Measurements from ENCODE around the gene AHNAK2. TPM values are rescaled to one million over a fixed set of nuclear protein-coding genes. Genes with fewer than 3 reads are reported as not detected.

AHNAK2 gene
- total and polyA plus RNA-seq, 2 experiments from 2014 or later: 38.3 to 58.0 TPM

DNA sequence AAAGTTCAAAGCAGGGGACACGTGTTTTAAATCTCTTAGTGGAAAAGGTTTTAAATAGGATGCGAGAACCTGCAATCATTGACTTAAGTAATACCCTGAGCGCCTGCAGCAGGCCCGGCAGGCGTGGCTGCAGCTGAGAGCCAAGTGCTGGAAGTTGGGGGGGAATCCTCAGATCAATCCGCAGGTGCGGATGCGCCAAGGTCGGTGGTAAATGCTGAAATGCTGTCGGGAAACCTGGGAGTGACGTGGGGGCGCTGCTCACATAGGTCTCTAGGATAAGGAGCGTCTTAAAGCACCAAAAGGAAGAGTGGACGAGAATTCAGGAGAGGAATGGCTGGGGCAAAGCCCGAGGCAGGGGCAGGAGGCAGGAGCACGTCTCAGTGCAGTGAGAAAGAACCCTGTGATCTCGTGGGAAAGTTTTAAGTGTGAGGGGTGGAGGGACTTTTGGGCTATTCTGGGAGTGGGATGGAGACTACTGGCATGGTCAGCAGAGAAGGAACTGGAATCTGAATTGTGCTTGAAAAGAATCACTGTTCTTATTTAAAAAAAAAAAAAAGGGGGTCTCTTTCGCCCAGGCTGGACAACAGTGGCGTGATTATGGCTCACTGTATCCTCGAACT is 43.6 kb upstream of the AHNAK2 start:
- Histone ChIP-seq H3F3A (ENCODE audit: insufficient read depth) (peaks cover 52% of the 10 kb centered on the region), H2AFZ (peak overlapping the region; percentile 81), H3K27me3 (replicated peaks; ENCODE audit: insufficient read depth) (no peaks in the 10 kb centered on the region), H3K9ac (peak overlapping the region; percentile 94), H3K27ac (peak overlapping the region; percentile 94), H3K4me2 (ENCODE audit: unreplicated experiment) (peak overlapping the region; percentile 96), H3K4me1 (ENCODE audit: insufficient read depth) (peaks cover 41% of the 10 kb centered on the region), H3K4me3 (peak overlapping the region; percentile 97), H3K79me2 (ENCODE audit: insufficient read depth) (peaks cover 53% of the 10 kb centered on the region), H3K9me2 (ENCODE audit: insufficient read depth) (no peaks in the 10 kb centered on the region), H3K36me3 (ENCODE audit: low read depth) (no peaks in the 10 kb centered on the region), H3K9me3 (ENCODE audit: low read depth) (no peaks in the 10 kb centered on the region), H4K20me1 (ENCODE audit: insufficient read depth) (no peaks in the 10 kb centered on the region)
- in situ Hi-C loops (cut with MboI): no loop called here
- peak; percentile 50 for DNase-seq
- no peak for TF ChIP-seq EZH2 (IDR thresholded peaks at IDR 0.05; ENCODE audit: insufficient read depth, poor library complexity, severe bottlenecking)
- TF ChIP-seq EZH2phosphoT487 (IDR thresholded peaks at IDR 0.05; ENCODE audit: insufficient read depth, low read depth): no peak
- WGBS, 2 experiments (ENCODE audit: low coverage in 1 of 2, low lambda C conversion rate in 2 of 2, missing lambda C conversion rate in 2 of 2): 11 to 13% methylated on average over 20 of the region's 20 CpGs

DNA sequence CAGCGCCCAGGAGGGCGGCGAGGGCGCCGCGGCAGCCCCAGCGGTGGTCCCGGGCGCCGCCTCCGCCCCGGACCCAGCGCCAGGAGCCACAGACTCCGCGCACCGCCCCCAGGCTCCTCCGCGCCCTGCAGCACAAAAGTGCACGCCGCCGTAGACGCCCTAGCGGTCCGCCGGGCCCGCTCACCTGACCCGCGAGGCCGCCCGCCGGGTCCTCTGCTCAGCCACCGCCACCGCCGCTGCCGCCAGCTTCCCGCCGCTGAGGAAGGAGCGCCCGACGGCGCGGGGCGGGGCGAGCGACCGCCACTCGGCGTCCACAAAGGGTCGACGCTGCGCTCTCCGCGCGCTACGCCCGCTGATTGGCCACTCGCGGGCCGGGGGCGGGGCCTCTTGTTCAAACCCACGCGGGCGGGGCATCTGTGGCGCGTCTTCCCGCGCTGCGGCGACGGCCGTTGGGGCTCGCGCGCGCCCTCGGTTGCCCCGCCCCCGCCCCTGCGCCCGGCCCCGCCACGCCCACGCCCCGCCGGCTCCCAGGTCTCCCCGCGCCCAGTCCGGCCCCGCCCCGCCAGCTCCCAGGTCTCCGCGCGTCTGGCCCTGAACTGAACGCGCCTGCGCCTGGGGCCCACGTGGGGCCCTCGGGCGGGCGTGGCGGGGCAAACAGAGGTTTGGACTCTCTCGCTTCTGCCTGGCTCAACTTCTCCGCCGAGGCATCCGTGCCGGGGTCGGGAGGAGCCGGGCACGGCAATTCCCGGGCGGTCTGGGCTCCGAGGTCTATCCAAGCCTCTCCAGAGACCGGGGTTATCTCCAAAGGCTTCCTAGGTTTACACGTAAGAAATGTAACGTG is 42.9 kb upstream of the AHNAK2 start, which contains the start of gene CDCA4:
TSS of gene CDCA4 (minus strand) at position 269 of the 841 bp plus-strand sequence. CDS start 9,154 bp downstream, outside the sequence.
- Histone ChIP-seq H4K20me1 (ENCODE audit: insufficient read depth) (no peaks in the 10 kb centered on the region), H3K9ac (peak within 1 kb of the TSS; percentile 94), H3K4me2 (ENCODE audit: unreplicated experiment) (peak within 1 kb of the TSS; percentile 96), H3K27me3 (replicated peaks; ENCODE audit: insufficient read depth) (no peaks in the 10 kb centered on the region), H3K9me3 (ENCODE audit: low read depth) (no peaks in the 10 kb centered on the region), H2AFZ (peak within 1 kb of the TSS; percentile 81), H3K9me2 (ENCODE audit: insufficient read depth) (no peaks in the 10 kb centered on the region), H3K4me3 (peak within 1 kb of the TSS; percentile 97), H3K4me1 (ENCODE audit: insufficient read depth) (peaks cover 41% of the 10 kb centered on the region), H3K79me2 (ENCODE audit: insufficient read depth) (peaks cover 60% of the 10 kb centered on the region), H3K36me3 (ENCODE audit: low read depth) (no peaks in the 10 kb centered on the region), H3K27ac (peak within 1 kb of the TSS; percentile 94), H3F3A (ENCODE audit: insufficient read depth) (peaks cover 48% of the 10 kb centered on the region)
- DNase-seq: peak; percentile 99
- in situ Hi-C loops (cut with MboI): no loop called here
- TF ChIP-seq EZH2 (IDR thresholded peaks at IDR 0.05; ENCODE audit: insufficient read depth, poor library complexity, severe bottlenecking): no peak
- TF ChIP-seq EZH2phosphoT487 (IDR thresholded peaks at IDR 0.05; ENCODE audit: insufficient read depth, low read depth): no peak
- WGBS, 2 experiments (ENCODE audit: low coverage in 1 of 2, low lambda C conversion rate in 2 of 2, missing lambda C conversion rate in 2 of 2): 1% methylated on average over 31 to 75 of the region's 115 CpGs

DNA sequence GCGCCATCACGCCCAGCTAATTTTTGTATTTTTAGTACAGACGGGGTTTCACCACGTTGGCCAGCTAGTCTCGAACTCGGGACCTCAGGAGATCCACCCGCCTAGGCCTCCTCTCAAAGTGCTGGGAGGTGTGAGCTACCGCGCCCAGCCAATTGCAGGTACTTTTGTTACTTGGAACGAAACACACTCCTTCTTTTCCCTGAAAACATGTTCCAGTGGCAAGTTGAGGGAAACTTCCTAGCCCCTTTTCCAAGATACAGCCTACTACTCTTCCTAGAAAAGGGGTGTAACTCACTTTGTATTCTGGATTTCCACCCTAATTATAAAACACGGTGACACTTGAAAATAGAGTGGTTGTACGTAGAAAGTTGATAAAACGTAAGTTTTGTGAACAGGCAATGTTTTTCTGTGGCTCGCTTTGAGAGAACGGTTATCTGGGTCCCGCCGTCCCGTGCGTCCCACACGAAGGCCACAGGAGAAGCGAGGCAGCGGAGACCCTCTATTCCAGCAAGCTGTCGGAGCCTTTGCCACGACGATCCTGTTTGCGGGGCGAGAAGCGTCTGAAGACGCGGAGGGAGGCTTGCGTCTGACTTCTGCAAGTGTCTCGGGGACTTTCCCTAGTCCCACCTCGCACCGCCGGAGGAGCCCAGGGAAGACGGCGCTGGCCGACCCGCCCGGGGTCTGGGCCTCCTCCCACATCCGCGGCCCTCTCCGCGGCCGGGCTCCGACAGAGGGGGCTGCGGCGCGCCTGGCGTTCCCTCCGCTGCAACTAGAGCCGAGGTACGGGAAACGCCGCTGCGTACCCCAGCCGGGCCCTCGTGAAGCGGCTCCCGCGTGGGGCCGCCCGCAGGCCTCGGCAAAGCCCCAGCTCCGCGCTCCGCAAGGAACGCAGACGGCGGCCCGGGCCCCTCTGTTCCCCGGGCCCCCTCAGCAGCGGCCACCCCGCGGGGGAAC is 42.0 kb upstream of the AHNAK2 start:
- 3% methylated on average over 62 to 63 of the region's 75 CpGs for WGBS, 2 experiments (ENCODE audit: low coverage in 1 of 2, low lambda C conversion rate in 2 of 2, missing lambda C conversion rate in 2 of 2)
- H3K4me1 ChIP-seq (ENCODE audit: insufficient read depth): peaks cover 35% of the 10 kb centered on the region
- in situ Hi-C loops (cut with MboI): no loop called here
- no peak for TF ChIP-seq EZH2phosphoT487 (IDR thresholded peaks at IDR 0.05; ENCODE audit: insufficient read depth, low read depth)
- TF ChIP-seq EZH2 (IDR thresholded peaks at IDR 0.05; ENCODE audit: insufficient read depth, poor library complexity, severe bottlenecking): no peak
- no peaks in the 10 kb centered on the region for H3K9me3 ChIP-seq (ENCODE audit: low read depth)
- H3K27ac ChIP-seq: peak overlapping the region; percentile 62
- H3K4me2 ChIP-seq (ENCODE audit: unreplicated experiment): peak overlapping the region; percentile 84
- peaks cover 39% of the 10 kb centered on the region for H3F3A ChIP-seq (ENCODE audit: insufficient read depth)
- no peaks in the 10 kb centered on the region for H3K27me3 ChIP-seq (replicated peaks; ENCODE audit: insufficient read depth)
- H3K9ac ChIP-seq: peak overlapping the region; percentile 87
- H3K4me3 ChIP-seq: peak overlapping the region; percentile 79
- no peaks in the 10 kb centered on the region for H3K9me2 ChIP-seq (ENCODE audit: insufficient read depth)
- peak overlapping the region; percentile 68 for H2AFZ ChIP-seq
- DNase-seq: peak; percentile 73
- H4K20me1 ChIP-seq (ENCODE audit: insufficient read depth): no peaks in the 10 kb centered on the region
- peaks cover 69% of the 10 kb centered on the region for H3K79me2 ChIP-seq (ENCODE audit: insufficient read depth)
- H3K36me3 ChIP-seq (ENCODE audit: low read depth): no peaks in the 10 kb centered on the region

DNA sequence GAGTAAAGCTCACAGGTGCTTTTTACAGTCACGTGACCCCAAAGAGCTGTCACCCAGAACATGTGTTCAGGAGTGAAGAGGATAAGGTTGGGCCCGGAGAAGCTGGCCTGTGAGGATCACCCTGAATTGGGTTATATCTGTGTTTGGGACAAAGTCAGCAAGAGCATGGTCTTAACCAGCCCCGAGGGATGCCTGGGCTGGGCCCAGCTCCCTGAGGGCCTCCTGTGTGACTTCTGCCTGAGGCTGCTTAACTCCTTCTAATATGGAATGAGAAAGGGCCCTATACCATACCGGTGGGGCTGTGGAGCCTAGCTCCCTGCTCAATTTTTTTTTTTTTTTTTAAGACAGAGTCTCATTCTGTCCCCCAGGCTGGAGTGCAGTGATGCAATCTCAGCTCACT is 40.2 kb upstream of the AHNAK2 start:
- Histone ChIP-seq H3K9me3 (ENCODE audit: low read depth) (no peaks in the 10 kb centered on the region), H4K20me1 (ENCODE audit: insufficient read depth) (no peaks in the 10 kb centered on the region), H3K4me1 (ENCODE audit: insufficient read depth) (peaks cover 21% of the 10 kb centered on the region), H3K79me2 (ENCODE audit: insufficient read depth) (peaks cover 87% of the 10 kb centered on the region), H3K9me2 (ENCODE audit: insufficient read depth) (no peaks in the 10 kb centered on the region), H3K4me3 (no peak overlapping the region), H3K27me3 (replicated peaks; ENCODE audit: insufficient read depth) (no peaks in the 10 kb centered on the region), H3F3A (ENCODE audit: insufficient read depth) (peaks cover 25% of the 10 kb centered on the region), H3K36me3 (ENCODE audit: low read depth) (no peaks in the 10 kb centered on the region), H2AFZ (no peak overlapping the region), H3K9ac (no peak overlapping the region; the same call in 1 of the 2 replicates), H3K27ac (no peak overlapping the region), H3K4me2 (ENCODE audit: unreplicated experiment) (no peak overlapping the region)
- TF ChIP-seq EZH2 (IDR thresholded peaks at IDR 0.05; ENCODE audit: insufficient read depth, poor library complexity, severe bottlenecking) (no peak), EZH2phosphoT487 (IDR thresholded peaks at IDR 0.05; ENCODE audit: insufficient read depth, low read depth) (no peak)
- 84 to 86% methylated on average over 4 of the region's 4 CpGs for WGBS, 2 experiments (ENCODE audit: low coverage in 1 of 2, low lambda C conversion rate in 2 of 2, missing lambda C conversion rate in 2 of 2)
- DNase-seq: no peak
- in situ Hi-C loops (cut with MboI): no loop called here
